CD4-positive, alpha-beta T cell treated with Interleukin-2 at 100 ng/mL for 4 hours (primary cell): ENCODE measurements around the gene PBX4.

ENCODE experiments used
- DNase-seq: peaks from one replicate; pipeline ENCODE4 v3.0.0-alpha.2; 2020; ENCODE audit warnings: low spot score

PBX4 gene

GRCh38 chr19:19526581-19527370, 91.7 kb downstream of the PBX4 start:
- no peak for DNase-seq

GRCh38 chr19:19525611-19526380, 92.7 kb downstream of the PBX4 start:
- no peak for DNase-seq

GRCh38 chr19:19524053-19524452, 94.4 kb downstream of the PBX4 start:
- DNase-seq = no peak

GRCh38 chr19:19523177-19523576, 95.3 kb downstream of the PBX4 start:
- DNase-seq = no peak

GRCh38 chr19:19520989-19521388, 97.5 kb downstream of the PBX4 start:
- no peak for DNase-seq

GRCh38 chr19:19517235-19517619, 101.3 kb downstream of the PBX4 start:
- DNase-seq = no peak

GRCh38 chr19:19515642-19516519, 102.6 kb downstream of the PBX4 start, which contains the start of gene NDUFA13:
TSS of gene NDUFA13 (plus strand) at chr19:19516225. CDS start at chr19:19516239, 14 bp downstream.
- DNase-seq = peak; percentile 96

- no peak for DNase-seq
These were observed 103.4 kb downstream of the PBX4 start, which contains the start of gene TSSK6 for GRCh38 chr19:19514881-19515641. TSS of gene TSSK6 (minus strand) at chr19:19515548. CDS start at chr19:19515427, 121 bp downstream.

- no peak for DNase-seq
These were observed 104.3 kb downstream of the PBX4 start for GRCh38 chr19:19514215-19514657.

- DNase-seq = no peak
These were observed 104.8 kb downstream of the PBX4 start for GRCh38 chr19:19513682-19514081.
